CD8-positive, alpha-beta memory T cell (primary cell): ENCODE results near the gene PPIE. TPM values are rescaled to one million over a fixed set of nuclear protein-coding genes. Genes with fewer than 3 reads are reported as not detected.

ENCODE experiments used
- CTCF ChIA-PET: fragments of 350-600 bp; sonication (Branson Sonifier 250); formaldehyde crosslinking; loops from one replicate; lab custom pipeline; 2021; ENCODE audit warnings: antibody characterized with exemption; lab: Charles Lee
- POLR2A ChIA-PET: fragments of 350-600 bp; sonication (Branson Sonifier 250); formaldehyde crosslinking; loops from one replicate; lab custom pipeline; 2021; ENCODE audit warnings: antibody characterized with exemption; lab: Charles Lee
- DNase-seq, 5 donors: peaks; one replicate each; pipeline versions ENCODE4 v3.0.0 to v3.0.0-alpha.2; 2020 to 2022; ENCODE audit warnings: mixed read lengths in 1 of 5
- H3K27ac ChIP-seq: one replicate; pipeline ENCODE4 v1.7.0; 2013; ENCODE audit warnings: low read depth, mild to moderate bottlenecking, low read length, moderate library complexity
- H3K27me3 ChIP-seq: 2 replicates; pipeline ENCODE4 v1.7.0; 2013; ENCODE audit warnings: low read length, mild to moderate bottlenecking; ENCODE audit not compliant: insufficient read depth, poor library complexity, severe bottlenecking
- H3K36me3 ChIP-seq: 2 replicates; pipeline ENCODE4 v1.7.0; 2013; ENCODE audit warnings: mild to moderate bottlenecking, low read length, moderate library complexity; ENCODE audit not compliant: insufficient read depth
- H3K4me1 ChIP-seq: 2 replicates; pipeline ENCODE4 v1.7.0; 2013; ENCODE audit warnings: mild to moderate bottlenecking, low read length, moderate library complexity; ENCODE audit not compliant: insufficient read depth
- H3K4me3 ChIP-seq: 2 replicates; pipeline ENCODE4 v1.7.0; 2013; ENCODE audit warnings: mild to moderate bottlenecking, low read length
- H3K9me3 ChIP-seq: 2 replicates; pipeline ENCODE4 v1.7.0; 2013; ENCODE audit warnings: mild to moderate bottlenecking, low read length
- H3K27ac Mint-ChIP-seq, 8 donors: one replicate each; pipeline ENCODE4 v1.8.0; 2020 to 2021; ENCODE audit warnings: mixed read lengths in 8 of 8, mild to moderate bottlenecking in 6 of 8, inconsistent platforms in 3 of 8, moderate library complexity in 3 of 8
- H3K27me3 Mint-ChIP-seq, 2 donors: one replicate each; pipeline ENCODE4 v1.8.0; 2020 to 2021; ENCODE audit warnings: mixed read lengths in 2 of 2, mild to moderate bottlenecking in 1 of 2, moderate library complexity in 1 of 2
- H3K36me3 Mint-ChIP-seq, 3 donors: one replicate each; pipeline ENCODE4 v1.8.0; 2020 to 2021; ENCODE audit warnings: mixed read lengths in 3 of 3, inconsistent platforms in 1 of 3, mild to moderate bottlenecking in 1 of 3
- H3K4me1 Mint-ChIP-seq, 3 donors: one replicate each; pipeline ENCODE4 v1.8.0; 2020 to 2021; ENCODE audit warnings: mixed read lengths in 3 of 3, inconsistent platforms in 1 of 3, mild to moderate bottlenecking in 1 of 3
- H3K4me3 Mint-ChIP-seq, 7 donors: one replicate each; pipeline ENCODE4 v1.8.0; 2020 to 2021; ENCODE audit warnings: mixed read lengths in 7 of 7, mild to moderate bottlenecking in 6 of 7, moderate library complexity in 4 of 7, inconsistent platforms in 2 of 7
- H3K9me3 Mint-ChIP-seq, 5 donors: one replicate each; pipeline ENCODE4 v1.8.0; 2020 to 2022; ENCODE audit warnings: mixed read lengths in 5 of 5, mild to moderate bottlenecking in 3 of 5, moderate library complexity in 2 of 5, inconsistent platforms in 1 of 5
- polyA plus RNA-seq: library from polyadenylated mRNA; unstranded; fragments of 300-500 nt; fragmentation: Illumina TruSeq; gene quantifications from one replicate; pipeline ENCODE4 v1.2.3, GENCODE V29; 2021
- total RNA-seq, 2 experiments: library from RNA; stranded (reverse); gene quantifications; one replicate each; pipeline ENCODE4 v1.2.3, GENCODE V29; 2021

PPIE gene
- total RNA-seq = 10 to 100 TPM; 61.2 to 65.2 TPM
- polyA plus RNA-seq = 78.3 TPM

GRCh38 chr1:39738622-39739366, at the start of gene PPIE:
Gene PPIE, plus strand, starts transcription at chr1:39738882. Its CDS starts 19 bp downstream, at chr1:39738901.
- H3K4me3 Mint-ChIP-seq = peak within 1 kb of the TSS; percentile 97 to 99 (median 97)
- H3K27ac Mint-ChIP-seq = peak within 1 kb of the TSS; percentile 83 to 98 (median 97)
- peak within 1 kb of the TSS; percentile 79 for H3K27ac ChIP-seq
- POLR2A ChIA-PET = interaction anchor here (0.6 to 1.8 kb wide), 8 partner anchors 16 to 741 kb away, joined by 3 to 10 read pairs (median 4); partner anchors contain the start of genes CAP1 and HPCAL4
- H3K27me3 ChIP-seq = peaks cover 4% of the 10 kb centered on the region
- peaks cover 8 to 47% (median 15%) of the 10 kb centered on the region in 3 donors for H3K36me3 Mint-ChIP-seq
- no peaks in the 10 kb centered on the region for H3K9me3 ChIP-seq
- CTCF ChIA-PET = interaction anchor here (0.6 to 1.8 kb wide), 3 partner anchors 60 to 449 kb away, joined by 3 to 4 read pairs (median 4); partner anchors contain the start of gene MYCL
- H3K9me3 Mint-ChIP-seq = no peaks in the 10 kb centered on the region
- peak; percentile 79 to 94 (median 85) for DNase-seq
- peak within 1 kb of the TSS; percentile 84 for H3K4me3 ChIP-seq
- H3K36me3 ChIP-seq = peaks cover 31% of the 10 kb centered on the region
- H3K4me1 Mint-ChIP-seq = peaks cover 31 to 45% (median 37%) of the 10 kb centered on the region in 3 donors
- peaks cover 25% of the 10 kb centered on the region for H3K4me1 ChIP-seq
- H3K27me3 Mint-ChIP-seq = peaks cover 11 to 20% of the 10 kb centered on the region in 2 donors

GRCh38 chr1:39689214-39689613, 49.5 kb upstream of the PPIE start:
- Mint-ChIP-seq H3K4me1 (peaks cover 19 to 61% (median 30%) of the 10 kb centered on the region in 3 donors), H3K4me3 (peak overlapping the region in 1 of 7 donors; percentile 49), H3K36me3 (peaks cover 1 to 5% (median 4%) of the 10 kb centered on the region in 3 donors), H3K27ac (no peak overlapping the region), H3K9me3 (peaks cover 0 to 4% (median 0%) of the 10 kb centered on the region in 5 donors), H3K27me3 (peaks cover 21 to 44% of the 10 kb centered on the region in 2 donors)
- Histone ChIP-seq H3K4me3 (no peak overlapping the region), H3K4me1 (peaks cover 24% of the 10 kb centered on the region), H3K27ac (no peak overlapping the region), H3K36me3 (no peaks in the 10 kb centered on the region), H3K9me3 (no peaks in the 10 kb centered on the region), H3K27me3 (peaks cover 14% of the 10 kb centered on the region)
- ChIA-PET POLR2A (no interaction called here), CTCF (interaction anchor here (2.2 kb wide), 1 partner anchor 17 kb away, joined by 6 read pairs; the partner anchor contains the start of gene NT5C1A)
- no peak for DNase-seq

- peaks cover 0 to 2% (median 0%) of the 10 kb centered on the region in 5 donors for H3K9me3 Mint-ChIP-seq
- peak overlapping the region in 5 of 7 donors; percentile 49 to 86 (median 75) for H3K4me3 Mint-ChIP-seq
- peaks cover 20% of the 10 kb centered on the region for H3K4me1 ChIP-seq
- peaks cover 19 to 60% (median 28%) of the 10 kb centered on the region in 3 donors for H3K4me1 Mint-ChIP-seq
- peaks cover 20 to 42% of the 10 kb centered on the region in 2 donors for H3K27me3 Mint-ChIP-seq
- H3K9me3 ChIP-seq = no peaks in the 10 kb centered on the region
- peak overlapping the region in 3 of 8 donors; percentile 36 to 75 (median 37) for H3K27ac Mint-ChIP-seq
- H3K27ac ChIP-seq = no peak overlapping the region
- peaks cover 14% of the 10 kb centered on the region for H3K27me3 ChIP-seq
- H3K36me3 Mint-ChIP-seq = peaks cover 1 to 5% (median 4%) of the 10 kb centered on the region in 3 donors
- no peak for DNase-seq
- ChIA-PET CTCF (interaction anchor here (2.2 kb wide), 1 partner anchor 17 kb away, joined by 6 read pairs; the partner anchor contains the start of gene NT5C1A), POLR2A (no interaction called here)
- H3K36me3 ChIP-seq = no peaks in the 10 kb centered on the region
- no peak overlapping the region for H3K4me3 ChIP-seq
These were observed 49.0 kb upstream of the PPIE start for GRCh38 chr1:39689635-39690034.

GRCh38 chr1:39690225-39690624, 48.5 kb upstream of the PPIE start:
- Mint-ChIP-seq H3K27ac (peak overlapping the region in 7 of 8 donors; percentile 36 to 83 (median 66)), H3K4me3 (peak overlapping the region; percentile 49 to 89 (median 79)), H3K27me3 (peaks cover 15 to 37% of the 10 kb centered on the region in 2 donors), H3K9me3 (no peaks in the 10 kb centered on the region), H3K4me1 (peaks cover 14 to 55% (median 23%) of the 10 kb centered on the region in 3 donors), H3K36me3 (peaks cover 1 to 5% (median 4%) of the 10 kb centered on the region in 3 donors)
- Histone ChIP-seq H3K4me1 (peaks cover 18% of the 10 kb centered on the region), H3K27me3 (peaks cover 14% of the 10 kb centered on the region), H3K4me3 (peak overlapping the region; percentile 78), H3K9me3 (no peaks in the 10 kb centered on the region), H3K27ac (no peak overlapping the region), H3K36me3 (no peaks in the 10 kb centered on the region)
- DNase-seq = no peak
- POLR2A ChIA-PET = interaction anchor here (1.8 kb wide), 2 partner anchors 9 to 18 kb away, joined by 5 to 12 read pairs; partner anchors contain the start of gene NT5C1A
- CTCF ChIA-PET = interaction anchor here (0.7 to 2.2 kb wide), 2 partner anchors 9 to 18 kb away, joined by 3 to 6 read pairs; partner anchors contain the start of gene NT5C1A

- DNase-seq = no peak
- Mint-ChIP-seq H3K9me3 (no peaks in the 10 kb centered on the region), H3K27ac (peak overlapping the region in 7 of 8 donors; percentile 40 to 84 (median 66)), H3K27me3 (peaks cover 9 to 37% of the 10 kb centered on the region in 2 donors), H3K36me3 (peaks cover 1 to 5% (median 4%) of the 10 kb centered on the region in 3 donors), H3K4me3 (peak overlapping the region; percentile 75 to 89 (median 80)), H3K4me1 (peaks cover 14 to 55% (median 23%) of the 10 kb centered on the region in 3 donors)
- ChIA-PET CTCF (interaction anchor here (0.7 to 3.0 kb wide), 3 partner anchors 9 to 18 kb away, joined by 3 to 20 read pairs (median 6); partner anchors contain the start of gene NT5C1A), POLR2A (interaction anchor here (0.9 to 2.0 kb wide), 4 partner anchors 10 to 48 kb away, joined by 3 to 12 read pairs (median 8); partner anchors contain the start of genes NT5C1A and PPIE)
- Histone ChIP-seq H3K9me3 (no peaks in the 10 kb centered on the region), H3K36me3 (no peaks in the 10 kb centered on the region), H3K27me3 (peaks cover 17% of the 10 kb centered on the region), H3K4me1 (peaks cover 18% of the 10 kb centered on the region), H3K27ac (peak overlapping the region; percentile 78), H3K4me3 (peak overlapping the region; percentile 78)
These were observed 47.8 kb upstream of the PPIE start for GRCh38 chr1:39690794-39691382.

- Histone ChIP-seq H3K27ac (peak within 1 kb of the TSS; percentile 78), H3K36me3 (no peaks in the 10 kb centered on the region), H3K27me3 (peaks cover 17% of the 10 kb centered on the region), H3K4me3 (peak within 1 kb of the TSS; percentile 78), H3K9me3 (no peaks in the 10 kb centered on the region), H3K4me1 (peaks cover 18% of the 10 kb centered on the region)
- no peaks in the 10 kb centered on the region for H3K9me3 Mint-ChIP-seq
- H3K36me3 Mint-ChIP-seq = peaks cover 0 to 1% (median 1%) of the 10 kb centered on the region in 3 donors
- H3K27me3 Mint-ChIP-seq = peaks cover 5 to 32% of the 10 kb centered on the region in 2 donors
- peak within 1 kb of the TSS; percentile 52 to 87 (median 72) for H3K27ac Mint-ChIP-seq
- peaks cover 14 to 51% (median 23%) of the 10 kb centered on the region in 3 donors for H3K4me1 Mint-ChIP-seq
- POLR2A ChIA-PET = interaction anchor here (0.6 to 2.0 kb wide), 6 partner anchors 11 to 281 kb away, joined by 3 to 12 read pairs (median 5); partner anchors contain the start of genes NT5C1A and PPIE
- peak; percentile 81 to 92 (median 87) for DNase-seq
- peak within 1 kb of the TSS; percentile 75 to 89 (median 80) for H3K4me3 Mint-ChIP-seq
- CTCF ChIA-PET = interaction anchor here (0.8 to 3.0 kb wide), 5 partner anchors 10 to 116 kb away, joined by 3 to 20 read pairs (median 5); partner anchors contain the start of gene NT5C1A
These were observed 47.1 kb upstream of the PPIE start, which contains the start of gene HPCAL4 for GRCh38 chr1:39691383-39692151. Gene HPCAL4, minus strand, starts transcription at chr1:39691433. Its CDS starts 6,830 bp downstream, at chr1:39684603.
